BLaER1 (cell line): ENCODE results near the gene BCL6.

Source experiments
- H3K27ac ChIP-seq: shearing (Covaris generic); formaldehyde crosslinking; 2 replicates; pipeline ENCODE4 v1.8.1; 2022
- H3K27me3 ChIP-seq: shearing (Covaris generic); formaldehyde crosslinking; 2 replicates; pipeline ENCODE4 v1.8.1; 2022
- H3K36me3 ChIP-seq: shearing (Covaris generic); formaldehyde crosslinking; 2 replicates; pipeline ENCODE4 v1.8.1; 2022
- H3K4me1 ChIP-seq: shearing (Covaris generic); formaldehyde crosslinking; 2 replicates; pipeline ENCODE4 v1.8.1; 2022
- H3K4me2 ChIP-seq: shearing (Covaris generic); formaldehyde crosslinking; 2 replicates; pipeline ENCODE4 v1.8.1; 2022
- H3K4me3 ChIP-seq: shearing (Covaris generic); formaldehyde crosslinking; 2 replicates; pipeline ENCODE4 v1.8.1; 2022
- H3K9ac ChIP-seq: shearing (Covaris generic); formaldehyde crosslinking; 2 replicates; pipeline ENCODE4 v1.8.1; 2022
- H3K9me3 ChIP-seq: shearing (Covaris generic); formaldehyde crosslinking; 2 replicates; pipeline ENCODE4 v1.8.1; 2022
- H4K20me1 ChIP-seq: shearing (Covaris generic); formaldehyde crosslinking; 2 replicates; pipeline ENCODE4 v1.8.1; 2022
- Cebpa-rat ChIP-seq: shearing (Covaris generic); IDR thresholded peaks from 2 replicates; pipeline ENCODE4 v1.8.1; 2022

BCL6 gene

GRCh38 chr3:187745201-187746058 lies at the start of gene BCL6:
BCL6 (minus strand) TSS chr3:187745468; CDS start chr3:187733693, 11,775 bp downstream.
- peaks cover 42% of the 10 kb centered on the region for H4K20me1 ChIP-seq
- peaks cover 37% of the 10 kb centered on the region for H3K4me1 ChIP-seq
- H3K9me3 ChIP-seq: no peaks in the 10 kb centered on the region
- H3K27ac ChIP-seq: peak within 1 kb of the TSS; percentile 100
- H3K27me3 ChIP-seq: no peaks in the 10 kb centered on the region
- peak within 1 kb of the TSS; percentile 97 for H3K4me3 ChIP-seq
- peak; percentile 88 for TF ChIP-seq Cebpa-rat
- no peaks in the 10 kb centered on the region for H3K36me3 ChIP-seq
- peak within 1 kb of the TSS; percentile 99 for H3K9ac ChIP-seq
- H3K4me2 ChIP-seq: peak within 1 kb of the TSS; percentile 98

GRCh38 chr3:187794731-187795130 lies 49.5 kb upstream of the BCL6 start:
- Histone ChIP-seq H4K20me1 (no peaks in the 10 kb centered on the region), H3K36me3 (no peaks in the 10 kb centered on the region), H3K9me3 (peaks cover 7% of the 10 kb centered on the region; the same call in 1 of the 2 replicates), H3K4me2 (no peak overlapping the region), H3K27me3 (no peaks in the 10 kb centered on the region), H3K27ac (no peak overlapping the region), H3K4me1 (peaks cover 3% of the 10 kb centered on the region), H3K4me3 (no peak overlapping the region), H3K9ac (no peak overlapping the region)
- no peak for TF ChIP-seq Cebpa-rat

GRCh38 chr3:187793618-187794017 lies 48.4 kb upstream of the BCL6 start:
- Histone ChIP-seq H3K4me3 (no peak overlapping the region), H3K4me1 (no peaks in the 10 kb centered on the region; the same call in 1 of the 2 replicates), H3K9ac (no peak overlapping the region), H3K27ac (no peak overlapping the region), H3K9me3 (peaks cover 7% of the 10 kb centered on the region; the same call in 1 of the 2 replicates), H3K27me3 (no peaks in the 10 kb centered on the region), H3K36me3 (no peaks in the 10 kb centered on the region), H3K4me2 (no peak overlapping the region), H4K20me1 (no peaks in the 10 kb centered on the region)
- no peak for TF ChIP-seq Cebpa-rat

GRCh38 chr3:187792521-187792920 lies 47.3 kb upstream of the BCL6 start:
- H3K27me3 ChIP-seq: no peaks in the 10 kb centered on the region
- no peak overlapping the region for H3K4me2 ChIP-seq
- no peak overlapping the region for H3K4me3 ChIP-seq
- H4K20me1 ChIP-seq: no peaks in the 10 kb centered on the region
- no peak for TF ChIP-seq Cebpa-rat
- no peak overlapping the region for H3K9ac ChIP-seq
- peaks cover 2% of the 10 kb centered on the region; the same call in 1 of the 2 replicates for H3K9me3 ChIP-seq
- no peaks in the 10 kb centered on the region for H3K4me1 ChIP-seq
- H3K27ac ChIP-seq: no peak overlapping the region
- no peaks in the 10 kb centered on the region for H3K36me3 ChIP-seq

- H4K20me1 ChIP-seq: no peaks in the 10 kb centered on the region
- no peak overlapping the region for H3K27ac ChIP-seq
- no peak for TF ChIP-seq Cebpa-rat
- H3K36me3 ChIP-seq: no peaks in the 10 kb centered on the region
- H3K4me2 ChIP-seq: no peak overlapping the region
- no peaks in the 10 kb centered on the region for H3K27me3 ChIP-seq
- no peak overlapping the region for H3K9ac ChIP-seq
- no peaks in the 10 kb centered on the region for H3K9me3 ChIP-seq
- no peak overlapping the region for H3K4me3 ChIP-seq
- no peaks in the 10 kb centered on the region for H3K4me1 ChIP-seq
Observed at GRCh38 chr3:187789872-187790271, 44.6 kb upstream of the BCL6 start.

GRCh38 chr3:187788984-187789857 lies 44.0 kb upstream of the BCL6 start:
- no peaks in the 10 kb centered on the region for H3K9me3 ChIP-seq
- no peak overlapping the region for H3K9ac ChIP-seq
- H3K4me1 ChIP-seq: no peaks in the 10 kb centered on the region
- no peak overlapping the region for H3K27ac ChIP-seq
- H3K36me3 ChIP-seq: no peaks in the 10 kb centered on the region
- TF ChIP-seq Cebpa-rat: no peak
- no peaks in the 10 kb centered on the region for H3K27me3 ChIP-seq
- H3K4me3 ChIP-seq: no peak overlapping the region
- no peak overlapping the region for H3K4me2 ChIP-seq
- no peaks in the 10 kb centered on the region for H4K20me1 ChIP-seq

- Histone ChIP-seq H3K36me3 (no peaks in the 10 kb centered on the region), H3K4me3 (no peak overlapping the region), H3K27ac (no peak overlapping the region), H3K4me2 (peak overlapping the region; percentile 4; the same call in 1 of the 2 replicates), H3K9me3 (no peaks in the 10 kb centered on the region), H3K27me3 (no peaks in the 10 kb centered on the region), H3K4me1 (peaks cover 6% of the 10 kb centered on the region), H4K20me1 (no peaks in the 10 kb centered on the region), H3K9ac (no peak overlapping the region)
- no peak for TF ChIP-seq Cebpa-rat
Observed at GRCh38 chr3:187783098-187783497, 37.8 kb upstream of the BCL6 start.

- Histone ChIP-seq H3K27me3 (no peaks in the 10 kb centered on the region), H3K27ac (no peak overlapping the region), H3K4me2 (no peak overlapping the region), H3K4me3 (no peak overlapping the region), H3K9ac (no peak overlapping the region), H3K36me3 (no peaks in the 10 kb centered on the region), H3K4me1 (peaks cover 16% of the 10 kb centered on the region), H3K9me3 (no peaks in the 10 kb centered on the region), H4K20me1 (no peaks in the 10 kb centered on the region)
- TF ChIP-seq Cebpa-rat: no peak
Observed at GRCh38 chr3:187782006-187782405, 36.7 kb upstream of the BCL6 start.

GRCh38 chr3:187781001-187781400 lies 35.7 kb upstream of the BCL6 start:
- Histone ChIP-seq H3K36me3 (no peaks in the 10 kb centered on the region), H3K9ac (no peak overlapping the region), H3K4me1 (peaks cover 20% of the 10 kb centered on the region), H3K27me3 (no peaks in the 10 kb centered on the region), H3K9me3 (no peaks in the 10 kb centered on the region), H3K27ac (no peak overlapping the region), H3K4me2 (no peak overlapping the region), H4K20me1 (no peaks in the 10 kb centered on the region), H3K4me3 (no peak overlapping the region)
- no peak for TF ChIP-seq Cebpa-rat

- H3K4me1 ChIP-seq: peaks cover 33% of the 10 kb centered on the region
- H3K9ac ChIP-seq: no peak overlapping the region
- no peaks in the 10 kb centered on the region for H3K9me3 ChIP-seq
- H3K27ac ChIP-seq: no peak overlapping the region
- H4K20me1 ChIP-seq: no peaks in the 10 kb centered on the region
- H3K4me2 ChIP-seq: no peak overlapping the region
- H3K27me3 ChIP-seq: no peaks in the 10 kb centered on the region
- no peak overlapping the region for H3K4me3 ChIP-seq
- no peaks in the 10 kb centered on the region for H3K36me3 ChIP-seq
- TF ChIP-seq Cebpa-rat: no peak
Observed at GRCh38 chr3:187778726-187779125, 33.5 kb upstream of the BCL6 start.
